GM18867 (cell line): Measurements from ENCODE around the gene EXOSC2.

ENCODE experiments used
- ATAC-seq: cut with Tn5 transposase; IDR thresholded peaks from one replicate; pipeline ENCODE4 v1.9.1; 2021; ENCODE audit warnings: mild to moderate bottlenecking, moderate library complexity; ENCODE audit not compliant: unreplicated experiment

Gene EXOSC2

GRCh38 chr9:130732136-130732535 lies 38.6 kb downstream of the EXOSC2 start:
- ATAC-seq, result no peak

DNA sequence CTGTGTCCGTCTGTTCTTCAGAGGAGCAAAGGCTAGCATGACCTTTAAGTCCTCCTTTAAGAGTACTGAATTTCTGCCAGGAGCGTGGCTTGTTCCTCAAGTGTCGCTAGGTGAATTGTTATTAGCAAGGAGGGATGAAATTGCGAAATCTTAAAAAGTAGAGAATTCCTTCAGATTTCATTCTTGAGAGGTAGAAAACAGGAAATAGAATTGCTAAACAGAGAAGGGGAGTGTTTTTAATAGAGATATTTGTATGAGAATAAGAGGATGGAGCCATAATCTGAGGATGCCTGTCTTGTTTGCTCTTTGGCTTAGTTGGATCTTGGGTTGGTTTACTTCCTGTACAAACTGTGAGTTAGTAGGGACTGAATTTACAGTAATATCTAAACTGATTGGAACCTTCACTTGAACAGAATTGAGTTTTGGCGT lies 39.2 kb downstream of the EXOSC2 start:
- ATAC-seq, result no peak

GRCh38 chr9:130735566-130735965 lies 42.0 kb downstream of the EXOSC2 start:
- ATAC-seq, result no peak

DNA sequence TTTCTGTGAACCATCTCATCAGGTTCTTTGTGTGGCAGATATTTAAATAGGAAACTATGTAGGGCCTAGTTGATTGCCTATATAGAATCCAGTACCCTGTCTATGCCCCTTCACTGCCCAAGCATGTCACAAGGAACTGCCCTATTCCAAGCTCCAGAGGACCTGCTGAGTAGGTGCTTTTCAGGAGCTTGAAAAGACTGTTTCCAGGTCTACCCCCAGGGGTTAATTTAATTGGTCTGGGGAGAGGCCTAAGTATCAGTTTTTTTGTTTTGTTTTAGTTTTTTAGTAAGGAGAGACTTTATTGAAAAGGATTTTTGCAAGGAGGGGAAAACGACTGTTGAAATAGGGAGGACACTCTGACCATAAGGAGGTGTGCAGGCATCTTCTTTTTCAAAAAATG lies 43.3 kb downstream of the EXOSC2 start:
- no peak for ATAC-seq

DNA sequence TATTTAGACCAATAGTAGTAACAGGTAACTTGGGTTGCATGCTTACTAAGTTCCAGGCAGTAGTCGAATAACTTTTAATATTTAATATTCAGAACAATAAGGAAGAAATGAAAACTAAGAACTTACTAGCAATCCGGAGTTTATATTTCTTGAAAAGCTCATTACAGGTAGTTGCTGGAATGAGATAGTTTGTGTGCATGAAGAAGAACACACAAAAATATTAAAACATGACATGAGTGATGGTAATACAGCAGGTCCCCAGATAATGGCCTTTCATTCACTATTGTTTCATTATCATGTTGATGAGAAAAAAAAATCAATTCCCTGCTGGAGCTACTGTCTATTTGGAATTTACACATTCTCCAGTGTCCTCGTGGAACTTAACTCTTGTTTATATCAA lies 44.7 kb downstream of the EXOSC2 start:
- no peak for ATAC-seq

GRCh38 chr9:130739081-130739480 lies 45.5 kb downstream of the EXOSC2 start:
- no peak for ATAC-seq

GRCh38 chr9:130740218-130741023 lies 46.8 kb downstream of the EXOSC2 start:
- ATAC-seq, result no peak

DNA sequence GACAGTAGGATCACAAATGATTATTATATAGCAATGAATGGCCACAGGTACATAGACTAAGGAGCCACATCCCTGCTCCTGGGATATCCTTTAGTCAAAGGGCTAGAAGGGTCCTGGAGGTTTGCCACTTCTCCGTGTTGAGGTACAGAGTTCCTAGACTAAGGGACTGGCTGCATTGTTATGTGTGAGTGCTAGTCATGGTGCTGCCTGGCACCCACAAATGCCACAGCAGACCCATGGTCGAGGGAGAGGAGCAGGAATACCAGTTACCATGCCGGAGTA lies 47.4 kb downstream of the EXOSC2 start:
- no peak for ATAC-seq

DNA sequence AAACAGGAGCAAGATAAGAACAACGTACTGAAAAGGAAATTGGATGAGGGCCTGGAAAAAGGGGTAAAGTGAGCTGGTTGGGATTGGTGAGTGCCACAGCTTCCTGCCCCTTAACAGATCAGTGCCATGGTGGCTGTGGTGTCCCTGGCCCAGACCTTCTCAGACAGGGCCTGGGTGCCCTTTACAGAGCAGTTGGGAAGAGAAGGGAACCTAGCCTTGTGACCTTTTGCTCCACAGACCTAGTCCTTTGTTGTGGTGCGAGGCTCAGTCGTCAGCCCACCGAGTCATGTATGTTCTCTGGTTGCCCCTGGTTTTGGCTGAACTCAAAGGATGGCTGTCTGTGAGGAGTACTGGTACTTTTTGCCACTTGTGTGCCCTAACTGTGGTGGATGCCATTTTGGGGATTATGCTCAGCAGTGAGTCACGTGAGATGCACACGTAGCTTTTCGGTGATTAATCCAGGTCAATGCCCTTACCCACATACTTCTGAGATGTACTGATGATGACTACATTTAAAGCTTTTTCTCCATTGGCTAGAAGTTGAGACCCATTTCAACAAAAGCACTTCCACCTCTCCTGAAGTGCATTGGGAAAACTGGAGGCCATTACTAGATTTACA lies 48.4 kb downstream of the EXOSC2 start:
- no peak for ATAC-seq

DNA sequence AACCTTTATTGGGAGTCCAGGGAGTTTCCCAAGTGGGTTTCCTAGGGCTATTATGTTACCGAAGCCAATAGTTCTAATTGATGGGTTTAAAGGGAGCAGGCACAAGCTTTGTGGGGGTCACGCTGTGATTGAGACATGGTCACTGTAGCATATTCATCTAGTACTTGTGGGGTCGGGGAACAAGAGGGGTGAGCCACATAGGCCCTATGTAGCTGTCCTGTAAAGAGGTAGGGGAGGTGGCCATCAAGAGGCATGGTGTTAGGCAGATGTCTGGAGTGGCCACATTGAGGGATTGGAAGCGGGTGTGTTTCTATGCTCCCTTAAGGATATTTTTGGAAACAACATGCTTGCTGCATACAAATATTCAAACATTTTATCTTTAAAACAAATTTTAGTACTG lies 50.1 kb downstream of the EXOSC2 start:
- ATAC-seq, result no peak

GRCh38 chr9:130745210-130745800 lies 51.7 kb downstream of the EXOSC2 start:
- no peak for ATAC-seq

- ATAC-seq, result no peak
Measured at GRCh38 chr9:130745829-130746228, 52.2 kb downstream of the EXOSC2 start.

DNA sequence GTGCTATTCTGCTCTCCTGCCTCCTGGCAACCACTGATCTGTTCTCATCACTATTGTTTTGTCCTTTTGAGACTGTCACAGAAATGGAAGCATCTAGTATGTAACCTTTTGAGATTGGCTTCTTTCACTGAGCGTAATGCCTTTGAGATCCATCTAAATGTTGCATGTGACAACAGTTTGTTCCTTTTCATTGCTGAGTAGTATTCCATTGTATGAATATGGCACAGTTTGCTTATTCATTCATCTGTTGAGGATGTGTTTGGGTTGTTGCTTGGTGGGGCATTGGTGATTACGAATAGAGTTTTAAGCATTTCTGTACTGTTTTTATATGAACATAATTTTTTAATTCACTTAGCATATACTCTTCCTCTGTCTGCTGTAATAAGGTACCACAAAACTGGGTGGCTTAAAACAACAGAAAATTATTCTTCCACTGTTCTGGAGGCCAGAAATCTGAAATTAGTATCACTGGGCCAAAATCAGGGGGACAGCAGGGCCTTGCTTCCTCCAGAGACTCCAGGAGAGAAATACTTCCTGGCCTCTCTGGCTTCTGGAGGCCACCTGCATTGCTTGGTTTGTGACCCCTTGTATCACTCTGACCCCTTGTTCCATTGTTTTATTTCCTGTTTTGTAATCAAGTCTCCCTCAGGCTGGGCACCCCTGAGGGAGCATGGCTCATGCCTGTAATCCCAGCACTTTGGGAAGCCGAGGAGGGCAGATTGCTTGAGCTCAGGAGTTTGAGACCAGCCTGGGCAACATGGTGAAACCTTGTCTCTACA lies 53.0 kb downstream of the EXOSC2 start:
- no peak for ATAC-seq

GRCh38 chr9:130751631-130752355 lies 58.2 kb downstream of the EXOSC2 start:
- no peak for ATAC-seq
